Activated T-cell treated with anti-CD3 and anti-CD28 coated beads, Interleukin-2, amount 50 U/mL, for 1 hour (primary cell): Measurements from ENCODE around the gene HPCAL1.
"Not testable (repeated sequence)": the region's sequence is repeated elsewhere in the genome, so short reads cannot be mapped to it uniquely, and the experiment has no call there.

Source experiments
- DNase-seq: peaks from one replicate; pipeline ENCODE4 v3.0.0-alpha.2; 2020

Gene HPCAL1

GRCh38 chr2:10285191-10285555, 17.5 kb upstream of the HPCAL1 start:
- no peak for DNase-seq

- no peak for DNase-seq
These were observed 17.0 kb upstream of the HPCAL1 start for GRCh38 chr2:10285556-10286198.

- no peak for DNase-seq
These were observed 16.3 kb upstream of the HPCAL1 start for GRCh38 chr2:10286216-10287037.

- DNase-seq: no peak
These were observed 14.9 kb upstream of the HPCAL1 start for GRCh38 chr2:10287761-10288160.

GRCh38 chr2:10288606-10289005, 14.1 kb upstream of the HPCAL1 start:
- no peak for DNase-seq

- no peak for DNase-seq
These were observed 13.4 kb upstream of the HPCAL1 start for GRCh38 chr2:10289352-10289751.

GRCh38 chr2:10289891-10290290, 12.8 kb upstream of the HPCAL1 start:
- no peak for DNase-seq

- DNase-seq: not testable (repeated sequence)
These were observed 11.3 kb upstream of the HPCAL1 start for GRCh38 chr2:10291376-10291775.

- DNase-seq: no peak
These were observed 10.7 kb upstream of the HPCAL1 start for GRCh38 chr2:10292033-10292432.

- no peak for DNase-seq
These were observed 9.1 kb upstream of the HPCAL1 start for GRCh38 chr2:10293603-10294002.

- DNase-seq: no peak
These were observed 8.6 kb upstream of the HPCAL1 start for GRCh38 chr2:10294077-10294476.

GRCh38 chr2:10295649-10296048, 7.1 kb upstream of the HPCAL1 start:
- not testable (repeated sequence) for DNase-seq

GRCh38 chr2:10296142-10296541, 6.6 kb upstream of the HPCAL1 start:
- no peak for DNase-seq

GRCh38 chr2:10297191-10297830, 5.4 kb upstream of the HPCAL1 start:
- no peak for DNase-seq

GRCh38 chr2:10297959-10298531, 4.7 kb upstream of the HPCAL1 start:
- DNase-seq: peak; percentile 56

- not testable (repeated sequence) for DNase-seq
These were observed 3.9 kb upstream of the HPCAL1 start for GRCh38 chr2:10298777-10299176.

- no peak for DNase-seq
These were observed 2.3 kb upstream of the HPCAL1 start for GRCh38 chr2:10300328-10300920.

GRCh38 chr2:10300997-10301940, 1.4 kb upstream of the HPCAL1 start:
- peak; percentile 33 for DNase-seq

GRCh38 chr2:10301941-10302478, 694 bp upstream of the HPCAL1 start:
- DNase-seq: peak; percentile 29

GRCh38 chr2:10303181-10303693, 533 bp downstream of the HPCAL1 start:
- DNase-seq: no peak

GRCh38 chr2:10303694-10304378, 1.1 kb downstream of the HPCAL1 start:
- peak; percentile 63 for DNase-seq
